NCI-H69 (cell line): ENCODE measurements around the gene CHAF1B.
"Not testable (repeated sequence)": the region's sequence is repeated elsewhere in the genome, so short reads cannot be mapped to it uniquely, and the experiment has no call there.

Experiments
- DNase-seq: peaks from one replicate; lab custom pipeline; 2025; lab: John Stamatoyannopoulos, UW

CHAF1B gene

GRCh38 chr21:36388835-36389234 is 3.6 kb downstream of the CHAF1B start:
- DNase-seq = peak; percentile 81

- DNase-seq = not testable (repeated sequence)
Measured at GRCh38 chr21:36391649-36392048, 6.5 kb downstream of the CHAF1B start.

GRCh38 chr21:36395353-36396111 is 10.3 kb downstream of the CHAF1B start:
- no peak for DNase-seq

- DNase-seq = no peak
Measured at GRCh38 chr21:36396325-36396724, 11.1 kb downstream of the CHAF1B start.

GRCh38 chr21:36396971-36397370 is 11.8 kb downstream of the CHAF1B start:
- DNase-seq = no peak

GRCh38 chr21:36397606-36398005 is 12.4 kb downstream of the CHAF1B start:
- no peak for DNase-seq

GRCh38 chr21:36399736-36400135 is 14.5 kb downstream of the CHAF1B start:
- DNase-seq = not testable (repeated sequence)

GRCh38 chr21:36400719-36401118 is 15.5 kb downstream of the CHAF1B start:
- no peak for DNase-seq

GRCh38 chr21:36402339-36402738 is 17.1 kb downstream of the CHAF1B start:
- DNase-seq = no peak

- DNase-seq = no peak
Measured at GRCh38 chr21:36403713-36404112, 18.5 kb downstream of the CHAF1B start.

- DNase-seq = no peak
Measured at GRCh38 chr21:36408568-36408967, 23.4 kb downstream of the CHAF1B start.

- DNase-seq = no peak
Measured at GRCh38 chr21:36411301-36411700, 26.1 kb downstream of the CHAF1B start.

GRCh38 chr21:36412916-36413315 is 27.7 kb downstream of the CHAF1B start:
- no peak for DNase-seq

- DNase-seq = peak; percentile 93
Measured at GRCh38 chr21:36415375-36415774, 30.2 kb downstream of the CHAF1B start.

- no peak for DNase-seq
Measured at GRCh38 chr21:36419241-36419640, 34.0 kb downstream of the CHAF1B start.

GRCh38 chr21:36419996-36420395 is 34.8 kb downstream of the CHAF1B start:
- DNase-seq = peak; percentile 80

- DNase-seq = no peak
Measured at GRCh38 chr21:36420571-36421339, 35.6 kb downstream of the CHAF1B start.

- peak; percentile 68 for DNase-seq
Measured at GRCh38 chr21:36422279-36423098, 37.3 kb downstream of the CHAF1B start.

- DNase-seq = no peak
Measured at GRCh38 chr21:36423771-36424433, 38.7 kb downstream of the CHAF1B start.

- no peak for DNase-seq
Measured at GRCh38 chr21:36424592-36424991, 39.4 kb downstream of the CHAF1B start.

- DNase-seq = no peak
Measured at GRCh38 chr21:36425286-36425685, 40.1 kb downstream of the CHAF1B start.

GRCh38 chr21:36427502-36427901 is 42.3 kb downstream of the CHAF1B start:
- DNase-seq = no peak
